Activated naive CD8-positive, alpha-beta T cell treated with anti-CD3 and anti-CD28 coated beads, Interleukin-2, amount 50 U/mL, for 16 hours (primary cell): ENCODE data around the gene AGBL1.
"Not testable (repeated sequence)": the region's sequence is repeated elsewhere in the genome, so short reads cannot be mapped to it uniquely, and the experiment has no call there.

Experiments
- DNase-seq: peaks from one replicate; pipeline ENCODE4 v3.0.0-alpha.2; 2020; ENCODE audit warnings: low read depth, low spot score

The AGBL1 gene

GRCh38 chr15:86932456-86932855 is 852.8 kb downstream of the AGBL1 start:
- no peak for DNase-seq

DNA sequence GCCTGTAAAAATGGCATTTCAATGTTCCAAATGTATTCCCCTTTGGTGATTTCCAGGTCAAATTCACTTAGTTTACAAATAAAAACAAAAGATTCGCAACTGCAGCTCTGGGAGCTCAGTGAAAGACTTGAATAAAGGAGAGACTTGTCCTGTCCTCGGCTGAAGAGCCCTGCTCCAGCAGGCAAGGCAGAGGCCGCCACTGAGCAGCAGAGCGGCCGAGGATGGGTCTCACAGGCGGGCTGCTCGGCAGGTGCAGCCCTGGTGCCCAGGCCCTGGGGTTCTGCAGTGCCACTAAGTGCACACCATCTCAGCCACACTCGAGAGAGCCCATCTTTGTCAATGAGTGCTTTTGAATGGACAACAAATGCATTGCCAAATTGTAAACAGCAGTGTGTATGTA is 856.2 kb downstream of the AGBL1 start:
- DNase-seq = no peak

DNA sequence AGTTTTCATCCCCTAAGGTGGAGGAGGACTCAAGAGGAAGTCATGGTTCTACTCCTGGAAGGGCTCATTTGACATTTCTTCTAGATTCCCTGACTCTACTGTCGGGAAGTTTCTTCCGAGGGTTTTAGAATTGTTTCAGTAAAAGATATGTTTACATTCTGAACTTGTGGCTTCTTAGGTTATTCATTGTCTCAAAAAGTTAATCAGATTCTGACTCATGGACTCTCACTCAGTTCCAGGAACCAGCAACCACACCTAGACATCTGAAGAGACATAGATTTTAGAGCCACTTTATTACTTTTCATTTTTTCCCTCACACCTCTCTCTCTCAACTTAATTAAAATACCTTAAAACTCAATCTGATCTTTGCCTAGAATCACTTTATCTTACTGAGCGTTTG is 862.6 kb downstream of the AGBL1 start:
- DNase-seq = no peak

- DNase-seq = no peak
These were observed 869.0 kb downstream of the AGBL1 start for GRCh38 chr15:86948719-86949118.

GRCh38 chr15:86959254-86959653 is 879.6 kb downstream of the AGBL1 start:
- no peak for DNase-seq

DNA sequence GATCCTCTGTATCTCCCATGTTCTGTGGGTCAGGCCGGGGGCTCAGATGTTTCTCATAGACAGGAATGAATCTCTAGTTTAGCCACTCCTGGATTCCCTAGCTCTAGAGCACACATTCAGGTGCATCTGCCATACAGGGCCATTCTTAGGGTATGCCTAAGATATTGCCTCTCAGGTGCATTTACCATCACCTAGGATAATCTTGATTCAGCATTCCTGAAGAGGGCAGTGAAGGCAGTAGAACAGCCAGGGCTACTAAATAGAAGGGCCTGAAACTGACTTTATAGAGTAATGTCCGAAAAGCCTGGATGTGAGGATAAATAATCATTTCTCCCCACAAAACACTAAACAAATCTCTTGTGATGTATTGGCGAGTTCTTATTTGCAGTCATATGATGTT is 882.0 kb downstream of the AGBL1 start:
- no peak for DNase-seq

- DNase-seq = no peak
These were observed 884.6 kb downstream of the AGBL1 start for GRCh38 chr15:86964271-86964670.

DNA sequence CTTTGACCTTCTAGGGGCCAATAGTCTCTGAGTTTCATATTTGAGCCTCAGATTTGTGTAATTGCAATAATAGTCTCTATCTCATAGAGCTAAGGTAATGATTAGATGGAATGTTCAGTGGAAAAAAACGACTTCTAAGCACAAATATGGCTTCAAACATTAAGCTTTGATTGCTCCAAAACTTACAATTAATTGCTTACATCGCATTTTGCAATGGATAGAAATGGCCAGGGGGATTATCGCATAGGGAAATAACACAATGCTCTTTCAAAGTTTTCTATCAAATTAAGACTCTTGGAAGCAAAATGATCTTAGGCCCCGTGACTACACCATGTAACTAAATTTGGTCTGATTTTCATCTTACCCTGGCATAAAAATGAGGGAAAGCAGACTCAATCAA is 888.6 kb downstream of the AGBL1 start:
- DNase-seq = no peak

- DNase-seq = no peak
These were observed 889.7 kb downstream of the AGBL1 start for GRCh38 chr15:86969364-86969763.

GRCh38 chr15:86973284-86973844 is 893.7 kb downstream of the AGBL1 start:
- DNase-seq = no peak

GRCh38 chr15:86988033-86988432 is 908.4 kb downstream of the AGBL1 start:
- DNase-seq = no peak

GRCh38 chr15:87021751-87022150 is 942.1 kb downstream of the AGBL1 start:
- no peak for DNase-seq

- DNase-seq = no peak
These were observed 952.0 kb downstream of the AGBL1 start for GRCh38 chr15:87031540-87032230.

DNA sequence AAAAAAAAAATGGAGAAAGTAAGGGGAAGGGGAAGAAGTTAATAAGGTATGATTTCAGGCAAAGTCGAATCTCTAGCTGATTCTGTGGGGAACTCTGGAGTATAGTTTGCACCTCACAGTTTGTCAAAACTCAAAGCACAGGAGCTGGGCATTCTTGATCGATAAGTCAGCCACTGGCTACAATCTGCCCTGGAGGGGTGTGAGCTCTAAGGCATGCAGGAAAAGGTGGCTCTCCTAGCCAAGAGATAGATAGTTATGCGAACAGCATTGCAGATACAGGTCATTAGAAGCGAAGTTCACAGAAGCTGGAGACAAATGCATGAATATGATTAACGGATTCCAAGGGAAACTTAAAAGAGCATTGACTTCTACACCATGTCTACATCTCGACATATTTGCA is 952.6 kb downstream of the AGBL1 start:
- DNase-seq = no peak

GRCh38 chr15:87033056-87033455 is 953.4 kb downstream of the AGBL1 start:
- DNase-seq = no peak

GRCh38 chr15:87034886-87035285 is 955.2 kb downstream of the AGBL1 start:
- DNase-seq = no peak

DNA sequence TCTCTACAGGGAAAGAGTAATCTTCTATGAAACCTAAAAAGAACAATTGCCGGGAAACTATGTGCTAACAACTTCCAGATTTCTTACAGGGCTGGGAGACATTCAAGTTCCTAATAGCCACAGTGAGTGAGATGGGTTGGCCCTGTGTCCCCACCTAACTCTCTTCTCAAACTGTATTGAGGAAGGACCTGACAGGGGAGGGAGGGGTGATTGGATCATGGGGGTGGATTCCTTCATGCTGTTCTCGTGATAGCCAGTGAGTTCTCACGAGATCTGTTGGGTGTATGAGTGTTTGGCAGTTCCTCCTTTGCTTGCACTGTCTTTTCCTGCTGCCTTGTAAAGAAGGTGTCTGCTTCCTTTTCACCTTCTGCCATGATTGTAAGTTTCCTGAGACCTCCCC is 958.7 kb downstream of the AGBL1 start:
- no peak for DNase-seq

- not testable (repeated sequence) for DNase-seq
These were observed 962.9 kb downstream of the AGBL1 start for GRCh38 chr15:87042619-87043018.

GRCh38 chr15:87045746-87046145 is 966.1 kb downstream of the AGBL1 start:
- no peak for DNase-seq

- DNase-seq = no peak
These were observed 967.7 kb downstream of the AGBL1 start for GRCh38 chr15:87047203-87047965.
